Testis (tissue), 3 donors: ENCODE data around the gene GJA8. TPM values are rescaled to one million over a fixed set of nuclear protein-coding genes. Genes with fewer than 3 reads are reported as not detected.

Experiments used
- DNase-seq: peaks from one replicate; pipeline ENCODE4 v3.0.0-alpha.2; 2019
- H3K27ac ChIP-seq, 2 donors: fragments of 200-600 bp; sonication (generic); one replicate each; pipeline ENCODE4 v1.5.1; 2019
- H3K27me3 ChIP-seq: fragments of 200-600 bp; sonication (generic); one replicate; pipeline ENCODE4 v1.5.1; 2019
- H3K36me3 ChIP-seq: fragments of 200-600 bp; sonication (generic); one replicate; pipeline ENCODE4 v1.5.1; 2017; ENCODE audit warnings: low read depth; ENCODE audit errors: missing control alignments
- H3K4me1 ChIP-seq: fragments of 200-600 bp; sonication (generic); one replicate; pipeline ENCODE4 v1.5.1; 2019
- H3K4me3 ChIP-seq, 2 donors: fragments of 200-600 bp; sonication (generic); one replicate each; pipeline ENCODE4 v1.5.1; 2017 to 2019
- H3K9me3 ChIP-seq: fragments of 200-600 bp; sonication (generic); one replicate; pipeline ENCODE4 v1.5.1; 2017
- CTCF ChIP-seq, 3 experiments: fragments of 450-650 bp in 2 of 3; fragments of 200-600 bp in 1 of 3; sonication (generic) in 1 of 3; IDR thresholded peaks; one replicate each; pipeline ENCODE4 v1.5.1; 2016 to 2019; ENCODE audit warnings: antibody characterized with exemption in 3 of 3, mild to moderate bottlenecking in 2 of 3, moderate library complexity in 1 of 3
- POLR2A ChIP-seq: fragments of 450-650 bp; IDR thresholded peaks from one replicate; pipeline ENCODE4 v1.6.1; 2017; ENCODE audit warnings: antibody characterized with exemption, mild to moderate bottlenecking, moderate library complexity
- WGBS, 2 donors: methylation state at CpG; one replicate each; pipeline ENCODE4 v1.1.5; 2018; 5-methylcytosine and 5-hydroxymethylcytosine counted together
- intact Hi-C: fragments of 100-400 bp; cut with DNase I; formaldehyde crosslinking; loops from one replicate; pipeline ENCODE4 v1.15.1; 2023; ENCODE audit warnings: low total_unique reads
- polyA plus RNA-seq: library from polyadenylated mRNA; stranded (reverse); fragments of 350-450 nt; fragmentation: Illumina TruSeq; extraction: RNeasy Lipid Tissue Mini Kit (QIAGEN cat#74804); gene quantifications from one replicate; pipeline ENCODE4 v1.2.3, GENCODE V29; 2014; ENCODE audit warnings: low read depth, low replicate concordance; ENCODE audit not compliant: insufficient read depth
- total RNA-seq, 2 donors: library from RNA; depleted of rRNA; stranded (reverse); fragments of >200 nt; gene quantifications; one replicate each; pipeline ENCODE4 v1.2.3, GENCODE V29; 2016

Gene GJA8
- total and polyA plus RNA-seq, 3 donors from 2014 or later = 5.1 to 13.4 (median 10.2) TPM

- intact Hi-C loops = loop anchor here (10.0 kb wide), 1 partner anchor 155 kb away; no protein-coding TSS in a partner anchor
- no peaks in the 10 kb centered on the region for H3K27me3 ChIP-seq
- no peak for DNase-seq
- H3K4me3 ChIP-seq = no peak overlapping the region
- no peaks in the 10 kb centered on the region for H3K36me3 ChIP-seq
- no peaks in the 10 kb centered on the region for H3K4me1 ChIP-seq
- H3K9me3 ChIP-seq = no peaks in the 10 kb centered on the region
- TF ChIP-seq POLR2A (no peak), CTCF (IDR thresholded peaks at IDR 0.05) (no peak)
- no peak overlapping the region for H3K27ac ChIP-seq
Measured at GRCh38 chr1:147879911-147880310, 22.7 kb upstream of the GJA8 start.

DNA sequence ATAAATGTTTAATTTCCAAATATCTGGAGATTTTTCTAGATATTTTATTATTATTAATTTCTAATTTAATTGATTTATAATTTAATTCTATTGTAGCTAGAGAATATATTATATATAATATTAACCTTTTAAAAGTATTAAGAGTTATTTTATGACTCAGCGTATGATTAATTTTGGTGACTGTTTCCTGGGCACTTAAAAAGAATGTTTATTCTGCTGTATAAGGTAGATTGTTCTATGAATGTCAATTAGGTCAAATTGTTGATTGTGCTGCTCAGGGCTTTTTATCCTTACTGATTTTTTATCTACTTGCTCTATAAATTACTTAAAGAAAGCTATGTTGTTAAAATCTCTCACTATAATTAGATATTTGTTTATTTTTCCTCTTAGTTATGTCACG, 20.1 kb upstream of the GJA8 start:
- WGBS, 2 donors = 61 to 79% methylated on average over 2 of the region's 2 CpGs
- no peak overlapping the region for H3K4me3 ChIP-seq
- intact Hi-C loops = loop anchor here (10.0 kb wide), 1 partner anchor 158 kb away; no protein-coding TSS in a partner anchor
- no peaks in the 10 kb centered on the region for H3K4me1 ChIP-seq
- H3K27ac ChIP-seq = no peak overlapping the region
- H3K9me3 ChIP-seq = no peaks in the 10 kb centered on the region
- no peak for TF ChIP-seq POLR2A
- no peak for TF ChIP-seq CTCF (IDR thresholded peaks at IDR 0.05)
- H3K36me3 ChIP-seq = no peaks in the 10 kb centered on the region
- H3K27me3 ChIP-seq = no peaks in the 10 kb centered on the region
- no peak for DNase-seq

- no peaks in the 10 kb centered on the region for H3K36me3 ChIP-seq
- H3K4me1 ChIP-seq = no peaks in the 10 kb centered on the region
- H3K27ac ChIP-seq = no peak overlapping the region
- no peaks in the 10 kb centered on the region for H3K27me3 ChIP-seq
- TF ChIP-seq POLR2A (no peak), CTCF (IDR thresholded peaks at IDR 0.05) (peak in 2 of 3 experiments; percentile 22 to 27)
- no peak overlapping the region for H3K4me3 ChIP-seq
- intact Hi-C loops = no loop called here
- 41 to 59% methylated on average over 3 to 12 of the region's 12 CpGs for WGBS, 2 donors
- DNase-seq = peak; percentile 72
- no peaks in the 10 kb centered on the region for H3K9me3 ChIP-seq
Measured at GRCh38 chr1:147890177-147890790, 12.3 kb upstream of the GJA8 start.

GRCh38 chr1:147891088-147891487, 11.5 kb upstream of the GJA8 start:
- Histone ChIP-seq H3K27ac (no peak overlapping the region), H3K27me3 (no peaks in the 10 kb centered on the region), H3K4me1 (no peaks in the 10 kb centered on the region), H3K9me3 (no peaks in the 10 kb centered on the region), H3K36me3 (no peaks in the 10 kb centered on the region), H3K4me3 (no peak overlapping the region)
- TF ChIP-seq POLR2A = no peak
- no peak for TF ChIP-seq CTCF (IDR thresholded peaks at IDR 0.05)
- DNase-seq = no peak
- WGBS, 2 donors = 76 to 81% methylated on average over 4 to 5 of the region's 5 CpGs
- intact Hi-C loops = no loop called here

DNA sequence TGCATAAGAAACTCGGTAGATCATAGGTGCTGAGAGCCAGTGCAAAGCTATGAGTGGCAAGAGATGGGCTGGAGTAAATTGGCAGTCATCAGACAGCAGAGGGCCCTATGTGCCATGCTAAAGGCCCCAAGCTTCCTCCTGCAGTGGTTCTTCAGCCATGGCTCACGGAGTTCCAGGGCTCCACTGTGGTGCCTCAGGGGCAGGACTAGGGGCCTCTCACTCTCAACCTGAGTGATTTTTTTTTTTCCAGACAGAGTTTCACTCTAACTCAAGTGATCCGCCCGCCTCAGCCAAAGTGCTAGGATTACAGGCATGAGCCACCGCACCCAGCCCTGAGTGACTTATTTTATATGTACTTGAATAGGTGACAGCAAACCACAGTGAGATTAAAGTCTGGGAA, 10.4 kb upstream of the GJA8 start:
- H3K36me3 ChIP-seq = no peaks in the 10 kb centered on the region
- H3K9me3 ChIP-seq = no peaks in the 10 kb centered on the region
- H3K27ac ChIP-seq = no peak overlapping the region
- intact Hi-C loops = no loop called here
- no peak overlapping the region for H3K4me3 ChIP-seq
- H3K27me3 ChIP-seq = no peaks in the 10 kb centered on the region
- TF ChIP-seq CTCF (IDR thresholded peaks at IDR 0.05) = no peak
- TF ChIP-seq POLR2A = no peak
- DNase-seq = peak; percentile 46
- H3K4me1 ChIP-seq = no peaks in the 10 kb centered on the region
- 75 to 77% methylated on average over 5 of the region's 5 CpGs for WGBS, 2 donors
